A172 (cell line): Measurements from ENCODE around the gene VAV2. TPM values are rescaled to one million over a fixed set of nuclear protein-coding genes. Genes with fewer than 3 reads are reported as not detected.

ENCODE experiments used
- DNase-seq: peaks from one replicate; pipeline ENCODE4 v3.0.0-alpha.2; 2015; ENCODE audit warnings: low spot score
- total RNA-seq: library from RNA; depleted of rRNA; stranded (reverse); fragments of >200 nt; shearing (Covaris generic); gene quantifications from 2 replicates; pipeline ENCODE4 v1.2.3, GENCODE V29; 2014

VAV2 gene
- total RNA-seq, 1 experiment from 2014 or later: 14.4 TPM

DNA sequence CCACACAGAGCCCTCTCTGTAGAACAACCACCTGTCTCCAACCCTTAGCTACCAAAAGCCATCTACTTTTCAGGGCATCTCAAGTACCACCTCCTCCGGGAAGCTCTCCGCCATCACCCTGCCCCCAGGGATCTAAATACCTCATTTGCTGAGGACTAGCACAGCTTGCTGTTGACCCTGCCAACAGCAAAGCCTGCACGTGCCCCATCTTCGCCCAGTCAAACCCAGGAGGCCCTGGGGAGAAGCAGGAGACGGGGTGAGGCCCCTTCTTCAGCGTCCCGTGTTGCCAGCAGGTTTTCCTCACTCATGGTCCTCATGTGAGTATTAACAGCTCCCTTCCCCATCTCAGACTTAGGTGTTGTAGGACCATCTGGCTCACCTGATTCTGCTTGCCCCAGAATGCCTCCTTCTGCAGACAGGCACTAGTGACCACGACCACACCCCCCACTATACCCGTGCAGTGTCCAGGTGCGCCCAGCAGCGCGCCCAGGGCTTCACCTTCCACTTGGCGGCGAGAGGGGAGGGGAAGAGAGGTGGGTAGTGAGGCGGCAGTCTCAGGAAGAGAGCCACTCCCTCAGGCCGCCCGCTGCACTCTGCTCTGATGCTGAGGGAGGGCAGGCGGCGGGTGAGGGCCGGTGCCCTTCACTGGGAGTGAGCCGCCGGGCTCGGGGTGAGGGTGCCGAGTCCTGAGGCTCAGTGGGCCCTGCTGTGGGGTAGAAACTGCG is 11.1 kb downstream of the VAV2 start:
- DNase-seq: no peak

DNA sequence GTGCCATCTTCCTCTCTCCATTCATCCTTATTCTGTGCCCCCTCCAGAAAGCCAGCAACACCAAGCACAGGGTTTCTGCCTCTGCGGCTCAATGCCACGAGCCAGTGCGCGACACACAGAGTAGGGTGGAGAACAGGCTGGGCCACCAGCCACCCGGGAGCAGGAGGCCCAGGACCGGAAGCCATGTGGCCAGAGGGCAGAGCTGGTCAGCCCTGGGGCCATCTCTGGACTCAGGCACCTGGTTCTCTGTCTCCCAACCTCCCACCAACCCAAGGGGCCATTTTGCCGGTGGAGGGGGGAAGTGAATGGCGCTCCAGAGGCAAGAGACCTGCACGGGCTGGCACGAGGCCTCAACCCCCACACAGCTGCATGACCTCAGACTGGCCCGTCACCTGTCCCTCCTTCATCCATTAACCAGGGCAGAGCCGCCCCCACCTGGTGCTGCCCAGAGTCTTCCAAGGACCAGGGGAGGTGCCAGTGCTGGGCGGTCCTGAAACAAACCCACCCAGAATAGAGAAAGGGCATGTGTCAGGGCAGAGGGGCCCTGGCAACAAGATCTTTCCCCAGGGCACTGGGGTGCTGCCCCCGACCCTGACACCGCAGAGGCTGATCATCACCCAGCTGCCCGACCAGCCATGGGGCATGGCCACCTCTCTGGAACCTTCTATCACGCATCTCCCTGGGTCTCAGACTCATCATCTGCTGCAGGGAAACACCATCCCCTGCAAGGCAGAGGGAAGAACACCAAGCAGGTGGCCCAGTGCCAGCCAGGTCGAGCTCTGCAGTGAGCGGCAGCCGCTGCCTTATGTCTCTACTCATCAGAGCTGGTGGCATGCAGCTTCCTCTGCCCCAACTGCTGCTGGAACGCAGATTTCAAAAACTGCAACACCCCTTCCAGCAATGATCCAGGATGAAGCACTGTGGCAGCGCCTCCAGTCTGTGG is 11.9 kb downstream of the VAV2 start:
- no peak for DNase-seq

GRCh38 chr9:133979273-133979920 is 12.7 kb downstream of the VAV2 start:
- DNase-seq: no peak

GRCh38 chr9:133978899-133979272 is 13.2 kb downstream of the VAV2 start:
- DNase-seq: no peak

DNA sequence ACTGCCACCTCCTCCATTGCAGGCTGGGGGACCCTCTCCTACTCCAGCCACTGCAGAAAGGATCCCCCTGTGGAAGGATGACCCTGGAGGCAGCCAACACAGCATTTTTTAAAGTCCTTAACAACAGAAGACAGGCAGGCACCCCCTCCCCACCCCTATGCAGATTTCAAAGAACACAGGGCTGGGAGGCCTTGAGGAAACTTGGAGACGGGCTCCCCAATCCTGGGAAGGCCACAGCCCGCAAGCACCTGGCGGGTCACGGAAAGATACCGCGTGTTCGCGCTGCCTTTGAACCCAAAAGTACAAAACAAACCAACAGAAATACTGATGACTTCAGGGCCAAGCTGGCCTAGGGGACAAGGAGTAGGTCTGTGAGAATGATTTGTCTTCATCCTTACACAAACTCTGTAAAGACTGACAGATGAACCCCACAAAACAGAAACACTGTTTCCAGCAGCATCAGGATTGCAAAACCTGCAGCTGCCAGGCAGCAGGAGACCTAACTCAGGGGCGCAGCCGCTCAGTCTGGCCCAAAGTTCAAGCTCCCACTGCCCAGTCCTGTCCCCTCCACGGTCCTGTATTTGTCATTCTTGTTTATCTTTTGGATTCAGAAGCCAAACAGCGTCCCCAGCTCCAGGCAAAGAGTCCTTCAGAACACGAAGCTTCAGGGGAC is 13.8 kb downstream of the VAV2 start:
- no peak for DNase-seq

GRCh38 chr9:133977421-133978201 is 14.5 kb downstream of the VAV2 start:
- no peak for DNase-seq

DNA sequence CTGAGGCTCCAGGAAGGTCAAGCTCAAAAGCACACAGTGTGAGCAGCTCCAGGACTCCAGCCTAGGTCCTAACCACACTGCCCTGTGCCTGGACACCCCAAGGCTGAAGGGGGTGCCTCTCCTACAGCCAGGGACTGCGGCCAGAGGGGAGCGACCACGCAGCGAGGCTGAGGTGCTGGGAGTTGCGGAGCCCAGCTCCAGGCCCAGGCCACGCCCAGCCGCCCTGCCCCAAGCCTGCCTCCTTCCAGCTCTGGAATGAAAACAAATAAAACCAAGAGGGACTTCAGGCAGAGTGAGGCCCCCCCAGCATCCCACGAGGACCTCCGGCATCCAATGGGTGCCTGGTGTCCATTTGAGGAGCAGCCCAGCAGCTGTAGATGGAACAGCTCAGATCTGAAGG is 15.2 kb downstream of the VAV2 start:
- DNase-seq: no peak

GRCh38 chr9:133976191-133976861 is 15.8 kb downstream of the VAV2 start:
- no peak for DNase-seq

- DNase-seq: no peak
Measured at GRCh38 chr9:133975511-133975910, 16.6 kb downstream of the VAV2 start.

GRCh38 chr9:133974631-133975341 is 17.3 kb downstream of the VAV2 start:
- DNase-seq: no peak

- no peak for DNase-seq
Measured at GRCh38 chr9:133973791-133974630, 18.1 kb downstream of the VAV2 start.

- DNase-seq: no peak
Measured at GRCh38 chr9:133973111-133973790, 18.9 kb downstream of the VAV2 start.

DNA sequence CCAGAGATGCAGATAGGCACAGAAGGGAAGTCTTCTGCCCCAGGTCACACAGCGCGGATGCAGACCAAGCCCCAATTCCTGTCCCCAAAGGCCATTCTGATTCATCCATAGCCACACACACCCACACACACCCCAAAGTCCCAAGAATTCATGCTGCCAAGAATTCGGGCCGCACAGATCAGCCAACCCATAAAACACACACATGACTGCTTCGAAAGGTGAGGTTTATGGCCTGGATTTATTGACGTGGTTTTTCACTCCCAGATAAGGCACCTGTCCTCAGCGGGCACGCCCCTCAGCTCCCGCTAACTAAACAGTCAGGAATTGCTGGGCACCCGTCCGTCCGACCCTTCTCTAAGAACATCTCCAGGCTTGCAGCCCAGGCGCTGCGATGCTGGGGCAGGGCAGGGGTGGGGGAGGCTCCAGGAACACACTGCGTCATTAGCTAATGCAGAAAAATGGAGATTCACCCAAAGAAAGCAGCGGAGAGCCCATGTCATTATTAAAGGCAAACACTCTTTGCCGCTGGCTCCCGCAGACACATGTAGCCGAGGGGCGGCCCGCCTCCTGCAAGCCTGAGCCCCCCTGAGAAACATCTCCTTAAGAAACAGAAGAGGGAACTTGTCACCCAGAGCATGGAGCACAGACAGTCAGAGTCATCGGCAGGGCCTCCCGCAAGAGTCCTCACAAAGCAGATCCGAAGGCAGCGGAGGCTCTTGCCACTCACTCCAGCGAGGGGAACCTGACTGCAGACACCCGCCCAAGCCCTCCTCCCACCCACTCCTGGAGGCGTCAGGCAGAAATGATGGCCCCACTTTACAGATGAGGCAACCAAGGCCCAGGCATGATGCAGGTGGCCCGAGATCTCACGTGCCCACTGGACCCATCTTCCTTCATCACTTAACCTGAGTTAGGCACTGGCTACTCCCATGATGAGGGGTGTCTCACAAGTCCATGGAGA is 19.9 kb downstream of the VAV2 start:
- DNase-seq: peak; percentile 70

GRCh38 chr9:133971121-133971951 is 20.8 kb downstream of the VAV2 start:
- no peak for DNase-seq

DNA sequence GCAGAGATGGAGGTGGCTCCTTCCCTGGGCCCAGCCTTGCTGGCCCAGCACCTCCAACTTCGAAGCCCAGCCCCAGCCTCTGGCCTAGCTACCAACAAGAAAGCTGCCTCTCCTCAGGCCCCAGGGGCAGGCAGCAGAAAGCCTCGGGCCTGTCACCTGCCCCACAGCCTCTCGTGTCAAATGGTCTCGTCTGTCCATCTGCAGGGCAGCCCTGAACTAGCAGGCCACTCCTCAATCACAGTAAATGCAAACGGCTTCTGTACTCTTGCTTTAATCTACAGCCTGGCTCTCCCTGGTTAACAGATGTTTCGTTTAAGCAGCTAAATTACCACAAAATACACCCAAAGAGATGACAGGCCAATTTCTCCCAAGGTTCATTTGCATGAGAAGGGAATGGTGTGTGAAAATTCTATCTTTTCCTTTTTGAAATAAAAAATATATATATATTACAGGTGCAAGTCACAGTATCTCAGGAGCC is 21.5 kb downstream of the VAV2 start:
- no peak for DNase-seq
